NCI-H128 (cell line): ENCODE measurements around the gene SLC39A2.
"Not testable (repeated sequence)": the region's sequence is repeated elsewhere in the genome, so short reads cannot be mapped to it uniquely, and the experiment has no call there.

ENCODE experiments used
- DNase-seq: peaks from one replicate; lab custom pipeline; 2025; ENCODE audit not compliant: unreplicated experiment; lab: John Stamatoyannopoulos, UW

Gene SLC39A2

GRCh38 chr14:20998674-20999366, at the start of gene SLC39A2:
Gene SLC39A2, plus strand, starts transcription at chr14:20999293. Its CDS starts 154 bp downstream, at chr14:20999447.
- DNase-seq = no peak

- not testable (repeated sequence) for DNase-seq
Observed at GRCh38 chr14:20954736-20955537, 44.2 kb upstream of the SLC39A2 start, which contains the start of gene RNASE2. Gene RNASE2, plus strand, starts transcription at chr14:20955487. Its CDS starts 285 bp downstream, at chr14:20955772.

- DNase-seq = not testable (repeated sequence)
Observed at GRCh38 chr14:20955538-20955873, 43.6 kb upstream of the SLC39A2 start.

GRCh38 chr14:20956376-20956976, 42.6 kb upstream of the SLC39A2 start:
- DNase-seq = no peak

GRCh38 chr14:20958946-20959345, 40.1 kb upstream of the SLC39A2 start:
- DNase-seq = not testable (repeated sequence)

- DNase-seq = no peak
Observed at GRCh38 chr14:20969336-20969735, 29.8 kb upstream of the SLC39A2 start.

- no peak for DNase-seq
Observed at GRCh38 chr14:20970647-20970982, 28.5 kb upstream of the SLC39A2 start.

GRCh38 chr14:20970983-20971704, 27.9 kb upstream of the SLC39A2 start:
- no peak for DNase-seq

- DNase-seq = no peak
Observed at GRCh38 chr14:20971705-20972021, 27.4 kb upstream of the SLC39A2 start.

- DNase-seq = no peak
Observed at GRCh38 chr14:20973501-20973900, 25.6 kb upstream of the SLC39A2 start.

GRCh38 chr14:20976291-20976690, 22.8 kb upstream of the SLC39A2 start:
- no peak for DNase-seq

GRCh38 chr14:20978687-20979086, 20.4 kb upstream of the SLC39A2 start:
- DNase-seq = no peak

- DNase-seq = no peak
Observed at GRCh38 chr14:20980906-20981305, 18.2 kb upstream of the SLC39A2 start.

GRCh38 chr14:20982646-20983369, 16.3 kb upstream of the SLC39A2 start:
- DNase-seq = no peak

- DNase-seq = not testable (repeated sequence)
Observed at GRCh38 chr14:20985650-20986049, 13.4 kb upstream of the SLC39A2 start.

GRCh38 chr14:20986811-20987210, 12.3 kb upstream of the SLC39A2 start:
- DNase-seq = no peak

- no peak for DNase-seq
Observed at GRCh38 chr14:20988717-20989470, 10.2 kb upstream of the SLC39A2 start.

GRCh38 chr14:20989471-20989786, 9.7 kb upstream of the SLC39A2 start:
- DNase-seq = no peak

GRCh38 chr14:20989787-20990600, 9.1 kb upstream of the SLC39A2 start, which contains the start of gene METTL17:
Gene METTL17, plus strand, starts transcription at chr14:20989980. Its CDS starts 23 bp downstream, at chr14:20990003.
- no peak for DNase-seq
